IMR-90 (cell line): ENCODE measurements around the gene TRPC1. TPM values are rescaled to one million over a fixed set of nuclear protein-coding genes. Genes with fewer than 3 reads are reported as not detected.

Experiments used
- ATAC-seq: fragments of 200-7000 bp; cut with Tn5 transposase; 2 replicates; pipeline ENCODE4 v1.9.1; 2020; ENCODE audit warnings: low read depth, mild to moderate bottlenecking, moderate library complexity
- BruUV-seq: library from RNA; stranded (reverse); fragments of 400-500 nt; replicated peaks from 2 replicates; lab custom pipeline; 2021; lab: Mats Ljungman, UMichigan
- CTCF ChIA-PET: fragments of 300-600 bp; formaldehyde crosslinking; extraction: SDS; loops from one replicate; lab custom pipeline; 2021; ENCODE audit warnings: antibody characterized with exemption; lab: Yijun Ruan, JAX
- POLR2A ChIA-PET: fragments of 300-600 bp; sonication (Branson Sonifier 250); formaldehyde crosslinking; loops from one replicate; lab custom pipeline; 2022; ENCODE audit warnings: antibody characterized with exemption; ENCODE audit not compliant: unreplicated experiment; lab: Charles Lee
- DNase-seq: peaks from one replicate; pipeline ENCODE4 v3.0.0; 2013
- H2AFZ ChIP-seq: replicated peaks from 2 replicates; pipeline ENCODE3; 2013; ENCODE audit warnings: low read length, mild to moderate bottlenecking; ENCODE audit not compliant: poor library complexity
- H2AK5ac ChIP-seq: 2 replicates; pipeline ENCODE4 v1.6.1; 2013; ENCODE audit warnings: low read depth, low read length, inconsistent platforms
- H2AK9ac ChIP-seq: replicated peaks from 2 replicates; pipeline ENCODE3; 2013; ENCODE audit warnings: mild to moderate bottlenecking, low read depth, low read length, moderate library complexity; ENCODE audit not compliant: poor library complexity
- H2BK120ac ChIP-seq: 2 replicates; pipeline ENCODE4 v1.6.1; 2013; ENCODE audit warnings: low read depth, low read length, inconsistent platforms
- H2BK15ac ChIP-seq: 3 replicates; pipeline ENCODE4 v1.6.1; 2013; ENCODE audit warnings: low read depth, low read length, inconsistent platforms
- H2BK20ac ChIP-seq: 2 replicates; pipeline ENCODE4 v1.6.1; 2013; ENCODE audit warnings: low read depth, mild to moderate bottlenecking, inconsistent platforms, low read length, moderate library complexity
- H2BK5ac ChIP-seq: 2 replicates; pipeline ENCODE4 v1.6.1; 2013; ENCODE audit warnings: mild to moderate bottlenecking, low read depth, low read length, inconsistent platforms; ENCODE audit not compliant: poor library complexity, severe bottlenecking
- H3K14ac ChIP-seq: replicated peaks from 2 replicates; pipeline ENCODE4 v1.6.1; 2013; ENCODE audit warnings: low read depth, low read length, inconsistent platforms
- H3K18ac ChIP-seq: 2 replicates; pipeline ENCODE4 v1.6.1; 2013; ENCODE audit warnings: low read depth, low read length, control low read depth
- H3K23ac ChIP-seq: 2 replicates; pipeline ENCODE4 v1.6.1; 2013; ENCODE audit warnings: low read depth, low read length, inconsistent platforms
- H3K27ac ChIP-seq: 2 replicates; pipeline ENCODE4 v1.5.1; 2013; ENCODE audit warnings: mild to moderate bottlenecking, control low read depth, low read length; ENCODE audit not compliant: insufficient read depth
- H3K27me3 ChIP-seq: 2 replicates; pipeline ENCODE4 v1.6.1; 2013; ENCODE audit warnings: low read length; ENCODE audit not compliant: control insufficient read depth, insufficient read depth
- H3K36me3 ChIP-seq: 2 replicates; pipeline ENCODE4 v1.6.1; 2013; ENCODE audit warnings: low read length, mixed read lengths; ENCODE audit not compliant: control insufficient read depth, insufficient read depth
- H3K4ac ChIP-seq: 2 replicates; pipeline ENCODE4 v1.6.1; 2013; ENCODE audit warnings: low read depth, low read length, inconsistent platforms
- H3K4me1 ChIP-seq: 2 replicates; pipeline ENCODE4 v1.6.1; 2013; ENCODE audit warnings: low read length, mixed read lengths; ENCODE audit not compliant: control insufficient read depth, insufficient read depth
- H3K4me2 ChIP-seq: 2 replicates; pipeline ENCODE4 v1.6.1; 2013; ENCODE audit warnings: low read depth, mild to moderate bottlenecking, control low read depth, low read length, moderate library complexity
- H3K4me3 ChIP-seq: 2 replicates; pipeline ENCODE4 v1.5.1; 2013; ENCODE audit warnings: low read depth, mild to moderate bottlenecking, control low read depth, low read length, moderate library complexity; ENCODE audit not compliant: insufficient read depth
- H3K56ac ChIP-seq: 2 replicates; pipeline ENCODE4 v1.6.1; 2013; ENCODE audit warnings: low read length, inconsistent platforms; ENCODE audit not compliant: insufficient read depth; ENCODE audit errors: extremely low read depth
- H3K79me1 ChIP-seq, 2 experiments: 2 replicates each; pipeline ENCODE4 v1.6.1; 2013; ENCODE audit warnings: low read length in 2 of 2, inconsistent platforms in 1 of 2, low read depth in 1 of 2
- H3K9ac ChIP-seq: 2 replicates; pipeline ENCODE4 v1.6.1; 2013; ENCODE audit warnings: low read depth, low read length, control low read depth
- H3K9me1 ChIP-seq: 2 replicates; pipeline ENCODE4 v1.6.1; 2013; ENCODE audit warnings: low read length, inconsistent platforms; ENCODE audit not compliant: insufficient read depth
- H3K9me3 ChIP-seq: 2 replicates; pipeline ENCODE4 v1.6.1; 2013; ENCODE audit warnings: low read length; ENCODE audit not compliant: control insufficient read depth, insufficient read depth
- H4K20me1 ChIP-seq: 2 replicates; pipeline ENCODE4 v1.6.1; 2013; ENCODE audit warnings: low read length, inconsistent platforms; ENCODE audit not compliant: insufficient read depth
- H4K5ac ChIP-seq: 2 replicates; pipeline ENCODE4 v1.6.1; 2013; ENCODE audit warnings: mild to moderate bottlenecking, low read depth, low read length, control low read depth
- H4K8ac ChIP-seq, 2 experiments: 2 replicates each; pipeline ENCODE4 v1.6.1; 2013; ENCODE audit warnings: low read depth in 2 of 2, low read length in 2 of 2, control low read depth in 1 of 2, inconsistent platforms in 1 of 2
- H4K91ac ChIP-seq: 2 replicates; pipeline ENCODE4 v1.6.1; 2013; ENCODE audit warnings: low read depth, low read length, inconsistent platforms; ENCODE audit not compliant: insufficient read depth
- BHLHE40 ChIP-seq: fragments of 150-350 bp; IDR thresholded peaks from 2 replicates; pipeline ENCODE4 v1.6.1; 2016; ENCODE audit warnings: mild to moderate bottlenecking, low read depth, low read length
- CEBPB ChIP-seq: IDR thresholded peaks from 2 replicates; pipeline ENCODE4 v1.6.1; 2012; ENCODE audit warnings: low read depth, low read length, improper control_type of control experiment
- CHD1 ChIP-seq: IDR thresholded peaks from 2 replicates; pipeline ENCODE4 v1.6.1; 2012; ENCODE audit warnings: low read depth, low read length, improper control_type of control experiment
- FOS ChIP-seq: fragments of 150-350 bp; IDR thresholded peaks from 2 replicates; pipeline ENCODE4 v1.6.1; 2016; ENCODE audit warnings: low read depth, low read length
- MAFK ChIP-seq: IDR thresholded peaks from 2 replicates; pipeline ENCODE4 v1.6.1; 2012; ENCODE audit warnings: low read depth, low read length, improper control_type of control experiment
- MAZ ChIP-seq: IDR thresholded peaks from 2 replicates; pipeline ENCODE4 v1.6.1; 2012; ENCODE audit warnings: low read depth, mild to moderate bottlenecking, low read length, improper control_type of control experiment, moderate library complexity, borderline replicate concordance
- MXI1 ChIP-seq: IDR thresholded peaks from 2 replicates; pipeline ENCODE4 v1.6.1; 2012; ENCODE audit warnings: low read depth, mild to moderate bottlenecking, low read length, moderate library complexity, borderline replicate concordance
- NFE2L2 ChIP-seq: fragments of 150-350 bp; IDR thresholded peaks from 2 replicates; pipeline ENCODE4 v1.6.1; 2016; ENCODE audit warnings: low read depth, mild to moderate bottlenecking, low read length
- POLR2A ChIP-seq: IDR thresholded peaks from 2 replicates; pipeline ENCODE4 v1.6.1; 2012; ENCODE audit warnings: mild to moderate bottlenecking, low read depth, low read length
- RAD21 ChIP-seq: IDR thresholded peaks from 2 replicates; pipeline ENCODE4 v1.6.1; 2012; ENCODE audit warnings: low read length, improper control_type of control experiment
- RCOR1 ChIP-seq: IDR thresholded peaks from 2 replicates; pipeline ENCODE4 v1.6.1; 2012; ENCODE audit warnings: mild to moderate bottlenecking, low read length, improper control_type of control experiment; ENCODE audit not compliant: insufficient replicate concordance
- RFX5 ChIP-seq: IDR thresholded peaks from 2 replicates; pipeline ENCODE4 v1.8.0; 2012; ENCODE audit warnings: low read depth, mild to moderate bottlenecking, low read length, moderate library complexity
- SMC3 ChIP-seq: fragments of 150-350 bp; IDR thresholded peaks from 2 replicates; pipeline ENCODE4 v1.6.1; 2016; ENCODE audit warnings: low read depth, mild to moderate bottlenecking, antibody characterized with exemption, low read length, moderate library complexity
- WGBS, 2 experiments: methylation state at CpG; one replicate each; pipeline versions ENCODE4 v1.1.5 to v1.1.7; 2013; ENCODE audit warnings: missing lambda C conversion rate in 2 of 2; ENCODE audit not compliant: insufficient read length in 1 of 2; ENCODE audit errors: extremely low coverage in 2 of 2; 5-methylcytosine and 5-hydroxymethylcytosine counted together
- dilution Hi-C: fragments of 300-500 bp; cut with HindIII; formaldehyde crosslinking; loops from one replicate; pipeline ENCODE4 v1.14.3; 2018; ENCODE audit warnings: low sequenced_read_pairs; ENCODE audit not compliant: unreplicated experiment
- in situ Hi-C: fragments of 300-500 bp; cut with MboI; formaldehyde crosslinking; loops from 3 replicates; pipeline ENCODE4 v1.14.3; 2019; ENCODE audit warnings: low sequenced_read_pairs, inconsistent platforms, mixed read lengths
- intact Hi-C: fragments of 100-400 bp; cut with micrococcal nuclease; formaldehyde crosslinking; loops from 2 replicates; pipeline ENCODE4 v1.10.0; 2022
- polyA plus RNA-seq, 3 experiments: library from polyadenylated mRNA; depleted of rRNA; stranded (reverse); fragments of >200 nt; gene quantifications; 2 replicates each; pipeline ENCODE4 v1.2.3, GENCODE V29; 2012; ENCODE audit warnings: low replicate concordance in 1 of 3
- total RNA-seq: library from RNA; depleted of rRNA; stranded (reverse); fragments of >200 nt; gene quantifications from 2 replicates; pipeline ENCODE4 v1.2.3, GENCODE V29; 2012
- TF ChIP-seq, protein P1 (sequence below): conservative IDR thresholded peaks from 2 replicates; pipeline ENCODE4 v1.5.1; 2012; ENCODE audit warnings: mild to moderate bottlenecking, low read depth, low read length, improper control_type of control experiment
- TF ChIP-seq, protein P2 (sequence below): fragments of 150-350 bp; IDR thresholded peaks from 2 replicates; pipeline ENCODE4 v1.6.1; 2016; ENCODE audit warnings: low read depth, mild to moderate bottlenecking, low read length, moderate library complexity, borderline replicate concordance
- TF ChIP-seq, protein P3 (sequence below): fragments of 150-350 bp; IDR thresholded peaks from 2 replicates; pipeline ENCODE4 v1.6.1; 2017; ENCODE audit warnings: mild to moderate bottlenecking, antibody characterized with exemption, low read length, low read depth

TRPC1 gene
- total and polyA plus RNA-seq, 2 of the 4 experiments (the other 2 are of a cell fraction) = 5.9 to 7.2 TPM

DNA sequence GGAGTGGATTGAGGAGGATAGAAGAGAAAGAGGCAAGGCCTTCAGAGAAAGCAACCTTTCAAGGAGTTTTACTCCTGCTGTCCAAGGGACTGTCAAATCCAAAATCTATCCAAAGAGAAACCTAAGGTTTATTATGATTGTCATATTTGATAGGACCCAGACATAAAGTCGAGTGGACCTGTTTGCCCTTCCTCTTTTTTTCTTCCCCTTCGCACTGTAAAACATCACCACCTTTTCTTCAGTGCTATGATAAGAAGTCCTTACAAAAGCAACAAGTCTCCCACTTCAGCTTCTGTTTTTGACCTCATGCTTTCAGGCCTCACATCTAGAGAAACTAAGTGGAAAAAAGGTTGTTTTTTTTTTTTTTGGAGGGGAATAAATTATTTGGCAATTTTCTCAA is 73.0 kb downstream of the TRPC1 start:
- dilution Hi-C loops = no loop called here
- no peaks in the 10 kb centered on the region for H3K4me1 ChIP-seq
- ChIA-PET CTCF (no interaction called here), POLR2A (no interaction called here)
- H2AFZ ChIP-seq = no peak overlapping the region
- WGBS, 2 experiments = no CpG with 5 or more reads among the region's 2 CpGs
- H2BK20ac ChIP-seq = no peak overlapping the region
- H4K5ac ChIP-seq = no peak overlapping the region
- no peak overlapping the region for H3K4me3 ChIP-seq
- H3K9me3 ChIP-seq = no peaks in the 10 kb centered on the region
- no peak overlapping the region for H3K4ac ChIP-seq
- no peak overlapping the region for H4K8ac ChIP-seq
- H3K79me1 ChIP-seq = no peaks in the 10 kb centered on the region
- ATAC-seq (no peak), DNase-seq (no peak)
- no peak overlapping the region for H2BK120ac ChIP-seq
- TF ChIP-seq RCOR1 (no peak), RAD21 (no peak), SMC3 (no peak), MAZ (no peak), CEBPB (no peak), MXI1 (no peak), RFX5 (no peak), BHLHE40 (no peak), NFE2L2 (no peak), MAFK (no peak), CHD1 (no peak), FOS (no peak), POLR2A (no peak)
- TF ChIP-seq, protein P1, sequence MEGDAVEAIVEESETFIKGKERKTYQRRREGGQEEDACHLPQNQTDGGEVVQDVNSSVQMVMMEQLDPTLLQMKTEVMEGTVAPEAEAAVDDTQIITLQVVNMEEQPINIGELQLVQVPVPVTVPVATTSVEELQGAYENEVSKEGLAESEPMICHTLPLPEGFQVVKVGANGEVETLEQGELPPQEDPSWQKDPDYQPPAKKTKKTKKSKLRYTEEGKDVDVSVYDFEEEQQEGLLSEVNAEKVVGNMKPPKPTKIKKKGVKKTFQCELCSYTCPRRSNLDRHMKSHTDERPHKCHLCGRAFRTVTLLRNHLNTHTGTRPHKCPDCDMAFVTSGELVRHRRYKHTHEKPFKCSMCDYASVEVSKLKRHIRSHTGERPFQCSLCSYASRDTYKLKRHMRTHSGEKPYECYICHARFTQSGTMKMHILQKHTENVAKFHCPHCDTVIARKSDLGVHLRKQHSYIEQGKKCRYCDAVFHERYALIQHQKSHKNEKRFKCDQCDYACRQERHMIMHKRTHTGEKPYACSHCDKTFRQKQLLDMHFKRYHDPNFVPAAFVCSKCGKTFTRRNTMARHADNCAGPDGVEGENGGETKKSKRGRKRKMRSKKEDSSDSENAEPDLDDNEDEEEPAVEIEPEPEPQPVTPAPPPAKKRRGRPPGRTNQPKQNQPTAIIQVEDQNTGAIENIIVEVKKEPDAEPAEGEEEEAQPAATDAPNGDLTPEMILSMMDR = no peak
- TF ChIP-seq, protein P2, sequence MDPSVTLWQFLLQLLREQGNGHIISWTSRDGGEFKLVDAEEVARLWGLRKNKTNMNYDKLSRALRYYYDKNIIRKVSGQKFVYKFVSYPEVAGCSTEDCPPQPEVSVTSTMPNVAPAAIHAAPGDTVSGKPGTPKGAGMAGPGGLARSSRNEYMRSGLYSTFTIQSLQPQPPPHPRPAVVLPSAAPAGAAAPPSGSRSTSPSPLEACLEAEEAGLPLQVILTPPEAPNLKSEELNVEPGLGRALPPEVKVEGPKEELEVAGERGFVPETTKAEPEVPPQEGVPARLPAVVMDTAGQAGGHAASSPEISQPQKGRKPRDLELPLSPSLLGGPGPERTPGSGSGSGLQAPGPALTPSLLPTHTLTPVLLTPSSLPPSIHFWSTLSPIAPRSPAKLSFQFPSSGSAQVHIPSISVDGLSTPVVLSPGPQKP = no peak
- TF ChIP-seq, protein P3, sequence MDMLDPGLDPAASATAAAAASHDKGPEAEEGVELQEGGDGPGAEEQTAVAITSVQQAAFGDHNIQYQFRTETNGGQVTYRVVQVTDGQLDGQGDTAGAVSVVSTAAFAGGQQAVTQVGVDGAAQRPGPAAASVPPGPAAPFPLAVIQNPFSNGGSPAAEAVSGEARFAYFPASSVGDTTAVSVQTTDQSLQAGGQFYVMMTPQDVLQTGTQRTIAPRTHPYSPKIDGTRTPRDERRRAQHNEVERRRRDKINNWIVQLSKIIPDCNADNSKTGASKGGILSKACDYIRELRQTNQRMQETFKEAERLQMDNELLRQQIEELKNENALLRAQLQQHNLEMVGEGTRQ = no peak
- H3K18ac ChIP-seq = no peak overlapping the region
- no peak overlapping the region for H3K23ac ChIP-seq
- no peak overlapping the region for H3K56ac ChIP-seq
- no peak overlapping the region for H2BK5ac ChIP-seq
- in situ Hi-C loops = no loop called here
- no peaks in the 10 kb centered on the region for H3K9me1 ChIP-seq
- H3K4me2 ChIP-seq = no peak overlapping the region
- H3K27me3 ChIP-seq = no peaks in the 10 kb centered on the region
- BruUV-seq = no TSS peak
- no peak overlapping the region for H3K27ac ChIP-seq
- no peak overlapping the region for H3K14ac ChIP-seq
- no peak overlapping the region for H2BK15ac ChIP-seq
- H2AK5ac ChIP-seq = no peak overlapping the region
- intact Hi-C loops = no loop called here
- H3K9ac ChIP-seq = no peak overlapping the region
- H4K91ac ChIP-seq = no peak overlapping the region
- no peak overlapping the region for H2AK9ac ChIP-seq
- H3K36me3 ChIP-seq = no peaks in the 10 kb centered on the region
- H4K20me1 ChIP-seq = no peaks in the 10 kb centered on the region
